GM12878 (cell line): ENCODE measurements around the gene EFNA3. TPM values are rescaled to one million over a fixed set of nuclear protein-coding genes. Genes with fewer than 3 reads are reported as not detected.

Source experiments
- HDGF ChIP-seq: fragments of 450-650 bp; IDR thresholded peaks from 2 replicates; pipeline ENCODE4 v1.6.1; 2016; ENCODE audit warnings: antibody characterized with exemption
- IRF5 ChIP-seq: fragments of 450-650 bp; IDR thresholded peaks from 2 replicates; pipeline ENCODE4 v1.6.1; 2017; ENCODE audit warnings: borderline replicate concordance
- RBBP5 ChIP-seq: fragments of 200-600 bp; sonication (generic); conservative IDR thresholded peaks from 2 replicates; pipeline ENCODE4 v1.6.1; 2016
- polyA plus RNA-seq, 11 experiments: library from polyadenylated mRNA; depleted of rRNA in 4 of 11; unstranded in 6 of 11; stranded (reverse) in 5 of 11; fragments of >200 nt; fragmentation: Nextera tagmentation in 4 of 11; fragmentation: Illumina TruSeq in 1 of 11; extraction: Ambion mirVana in 4 of 11; extraction: Trizol in 1 of 11; gene quantifications; 1 replicate in 1 of 11; 2 replicates in 10 of 11; pipeline versions ENCODE4 v1.2.1 to v1.2.3, GENCODE V29; 2011 to 2016; ENCODE audit warnings: inconsistent platforms in 2 of 11, missing spikeins in 2 of 11, low read depth in 1 of 11
- total RNA-seq, 4 experiments: library from RNA; depleted of rRNA in 3 of 4; stranded (reverse); fragments of >200 nt in 3 of 4; fragmentation: Illumina TruSeq in 1 of 4; extraction: Trizol in 1 of 4; gene quantifications; 2 replicates each; pipeline versions ENCODE4 v1.2.1 to v1.2.3, GENCODE V29; 2013 to 2021
- TF ChIP-seq, protein P1 (sequence below): fragments of 450-650 bp; formaldehyde crosslinking; IDR thresholded peaks from 2 replicates; pipeline ENCODE4 v1.4.0; 2022; ENCODE audit warnings: mild to moderate bottlenecking, moderate library complexity
- TF ChIP-seq, protein P2 (sequence below): fragments of 450-650 bp; formaldehyde crosslinking; IDR thresholded peaks from 2 replicates; pipeline ENCODE4 v1.5.0; 2022; ENCODE audit warnings: mild to moderate bottlenecking, missing genetic modification characterization

EFNA3 gene
- total and polyA plus RNA-seq, 10 of the 15 experiments (the other 5 are each of a cell fraction or from before 2014, with no cell fraction given) = 0.08 to 5.4 (median 1.1) TPM

DNA sequence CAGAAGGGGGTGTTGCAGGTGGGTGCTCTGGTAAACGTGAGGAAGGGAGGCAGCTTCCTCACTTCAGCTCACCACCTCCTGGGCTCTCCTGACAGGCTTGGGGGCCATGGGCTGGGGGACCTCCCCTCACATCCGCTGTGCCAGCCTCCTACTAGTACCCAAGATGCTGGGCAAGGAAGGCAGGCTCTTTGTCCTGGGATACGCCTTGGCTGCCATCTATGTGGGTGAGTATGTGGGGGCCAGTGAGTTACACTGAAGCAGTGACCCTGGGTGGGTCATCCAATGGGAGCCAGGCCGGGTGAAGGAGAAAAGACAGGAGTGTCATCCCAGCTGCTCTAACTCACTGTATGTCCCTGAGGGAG is 39.3 kb upstream of the EFNA3 start (continued):
- TF ChIP-seq, protein P1, sequence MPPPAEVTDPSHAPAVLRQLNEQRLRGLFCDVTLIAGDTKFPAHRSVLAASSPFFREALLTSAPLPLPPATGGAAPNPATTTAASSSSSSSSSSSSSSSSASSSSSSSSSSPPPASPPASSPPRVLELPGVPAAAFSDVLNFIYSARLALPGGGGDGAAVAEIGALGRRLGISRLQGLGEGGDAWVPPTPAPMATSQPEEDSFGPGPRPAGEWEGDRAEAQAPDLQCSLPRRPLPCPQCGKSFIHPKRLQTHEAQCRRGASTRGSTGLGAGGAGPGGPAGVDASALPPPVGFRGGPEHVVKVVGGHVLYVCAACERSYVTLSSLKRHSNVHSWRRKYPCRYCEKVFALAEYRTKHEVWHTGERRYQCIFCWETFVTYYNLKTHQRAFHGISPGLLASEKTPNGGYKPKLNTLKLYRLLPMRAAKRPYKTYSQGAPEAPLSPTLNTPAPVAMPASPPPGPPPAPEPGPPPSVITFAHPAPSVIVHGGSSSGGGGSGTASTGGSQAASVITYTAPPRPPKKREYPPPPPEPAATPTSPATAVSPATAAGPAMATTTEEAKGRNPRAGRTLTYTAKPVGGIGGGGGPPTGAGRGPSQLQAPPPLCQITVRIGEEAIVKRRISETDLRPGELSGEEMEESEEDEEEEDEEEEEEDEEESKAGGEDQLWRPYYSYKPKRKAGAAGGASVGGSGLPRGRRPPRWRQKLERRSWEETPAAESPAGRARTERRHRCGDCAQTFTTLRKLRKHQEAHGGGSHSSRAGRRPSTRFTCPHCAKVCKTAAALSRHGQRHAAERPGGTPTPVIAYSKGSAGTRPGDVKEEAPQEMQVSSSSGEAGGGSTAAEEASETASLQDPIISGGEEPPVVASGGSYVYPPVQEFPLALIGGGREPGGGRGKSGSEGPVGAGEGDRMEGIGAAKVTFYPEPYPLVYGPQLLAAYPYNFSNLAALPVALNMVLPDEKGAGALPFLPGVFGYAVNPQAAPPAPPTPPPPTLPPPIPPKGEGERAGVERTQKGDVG (CRISPR knock-in tag) = no peak
- no peak for TF ChIP-seq RBBP5
- TF ChIP-seq, protein P2, sequence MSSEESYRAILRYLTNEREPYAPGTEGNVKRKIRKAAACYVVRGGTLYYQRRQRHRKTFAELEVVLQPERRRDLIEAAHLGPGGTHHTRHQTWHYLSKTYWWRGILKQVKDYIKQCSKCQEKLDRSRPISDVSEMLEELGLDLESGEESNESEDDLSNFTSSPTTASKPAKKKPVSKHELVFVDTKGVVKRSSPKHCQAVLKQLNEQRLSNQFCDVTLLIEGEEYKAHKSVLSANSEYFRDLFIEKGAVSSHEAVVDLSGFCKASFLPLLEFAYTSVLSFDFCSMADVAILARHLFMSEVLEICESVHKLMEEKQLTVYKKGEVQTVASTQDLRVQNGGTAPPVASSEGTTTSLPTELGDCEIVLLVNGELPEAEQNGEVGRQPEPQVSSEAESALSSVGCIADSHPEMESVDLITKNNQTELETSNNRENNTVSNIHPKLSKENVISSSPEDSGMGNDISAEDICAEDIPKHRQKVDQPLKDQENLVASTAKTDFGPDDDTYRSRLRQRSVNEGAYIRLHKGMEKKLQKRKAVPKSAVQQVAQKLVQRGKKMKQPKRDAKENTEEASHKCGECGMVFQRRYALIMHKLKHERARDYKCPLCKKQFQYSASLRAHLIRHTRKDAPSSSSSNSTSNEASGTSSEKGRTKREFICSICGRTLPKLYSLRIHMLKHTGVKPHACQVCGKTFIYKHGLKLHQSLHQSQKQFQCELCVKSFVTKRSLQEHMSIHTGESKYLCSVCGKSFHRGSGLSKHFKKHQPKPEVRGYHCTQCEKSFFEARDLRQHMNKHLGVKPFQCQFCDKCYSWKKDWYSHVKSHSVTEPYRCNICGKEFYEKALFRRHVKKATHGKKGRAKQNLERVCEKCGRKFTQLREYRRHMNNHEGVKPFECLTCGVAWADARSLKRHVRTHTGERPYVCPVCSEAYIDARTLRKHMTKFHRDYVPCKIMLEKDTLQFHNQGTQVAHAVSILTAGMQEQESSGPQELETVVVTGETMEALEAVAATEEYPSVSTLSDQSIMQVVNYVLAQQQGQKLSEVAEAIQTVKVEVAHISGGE = no peak
- TF ChIP-seq IRF5 = no peak
- TF ChIP-seq HDGF = no peak
